Eye (tissue), 1 donor: ENCODE results near the gene GRK5.
"Not testable (repeated sequence)": the region's sequence is repeated elsewhere in the genome, so short reads cannot be mapped to it uniquely, and the experiment has no call there.

Experiments
- DNase-seq: peaks from one replicate; pipeline ENCODE4 v3.0.0-alpha.2; 2015

Gene GRK5

DNA sequence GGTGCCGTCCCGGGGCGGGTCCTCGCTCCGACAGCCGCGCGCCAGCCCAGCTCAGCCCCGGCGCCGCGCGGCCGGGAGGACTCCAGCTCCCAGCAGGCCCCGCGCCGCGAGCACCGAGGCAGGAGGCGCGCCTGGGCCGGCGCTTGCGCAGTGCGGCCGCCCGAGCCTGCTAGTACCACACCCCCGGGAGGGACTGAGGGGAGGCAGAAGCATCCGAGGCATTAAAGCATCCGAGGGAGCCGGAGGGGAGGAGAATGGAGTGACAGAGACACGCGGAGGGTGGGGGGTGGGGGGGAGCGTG lies at the start of gene GRK5:
TSS of gene GRK5 (plus strand) at position 206 of the 301 bp plus-strand sequence. CDS start 347 bp downstream, outside the sequence.
- peak; percentile 98 for DNase-seq

DNA sequence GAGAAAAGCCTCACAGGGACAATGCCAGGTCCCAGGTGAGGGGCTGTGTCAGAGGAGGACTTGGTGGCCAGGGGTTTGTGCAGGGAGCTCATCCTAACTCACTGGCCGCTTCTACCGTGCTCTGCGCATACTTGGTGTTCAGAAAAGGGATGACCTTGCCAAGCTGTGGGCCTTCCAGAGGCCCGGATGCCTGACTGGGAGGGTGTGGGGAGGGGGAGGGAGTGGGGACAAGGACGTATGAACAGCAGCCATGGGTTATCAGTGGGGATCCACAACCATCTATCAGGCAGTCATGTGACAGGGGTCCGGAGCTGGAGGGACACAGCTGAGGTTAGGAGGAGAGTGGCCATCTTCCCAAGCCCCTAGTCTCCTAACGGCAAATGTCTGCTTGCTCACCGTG lies 48.0 kb upstream of the GRK5 start:
- DNase-seq = no peak

DNA sequence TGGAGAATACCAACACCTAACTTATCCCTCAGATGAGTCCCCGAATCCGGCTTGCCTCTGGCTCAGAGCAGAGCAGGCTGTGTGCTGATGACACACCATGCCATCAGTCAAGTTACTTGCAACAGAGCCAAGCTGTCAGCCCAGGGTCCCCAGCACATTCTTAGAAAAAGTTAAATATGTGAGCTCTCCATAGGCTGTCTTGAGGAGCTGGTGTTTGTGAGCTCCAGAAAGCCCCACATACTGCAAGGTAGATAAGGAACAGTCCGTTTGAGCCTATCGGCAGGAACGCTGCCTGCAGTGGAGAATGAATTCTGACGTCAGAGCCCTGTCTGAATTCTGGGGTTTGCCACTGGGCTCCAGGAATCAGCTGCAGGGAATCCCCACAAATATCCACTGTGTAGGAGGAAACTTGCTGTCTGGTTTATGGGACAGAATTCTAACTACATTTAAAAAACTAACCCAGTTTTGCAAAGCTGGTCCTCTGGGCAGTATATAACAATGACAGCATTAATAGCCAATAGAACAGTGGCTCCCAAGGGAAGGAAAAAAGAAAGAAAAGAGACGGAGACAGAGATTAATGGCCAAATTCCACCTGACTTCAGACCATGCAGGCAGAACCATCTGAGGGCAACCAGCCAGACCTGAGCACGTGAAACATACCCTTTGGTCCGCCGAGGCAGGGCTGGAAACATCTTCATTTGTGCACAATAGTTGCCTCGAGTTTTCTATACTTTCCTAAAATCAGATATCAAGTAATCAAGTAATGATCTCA lies 45.5 kb upstream of the GRK5 start:
- DNase-seq = no peak

DNA sequence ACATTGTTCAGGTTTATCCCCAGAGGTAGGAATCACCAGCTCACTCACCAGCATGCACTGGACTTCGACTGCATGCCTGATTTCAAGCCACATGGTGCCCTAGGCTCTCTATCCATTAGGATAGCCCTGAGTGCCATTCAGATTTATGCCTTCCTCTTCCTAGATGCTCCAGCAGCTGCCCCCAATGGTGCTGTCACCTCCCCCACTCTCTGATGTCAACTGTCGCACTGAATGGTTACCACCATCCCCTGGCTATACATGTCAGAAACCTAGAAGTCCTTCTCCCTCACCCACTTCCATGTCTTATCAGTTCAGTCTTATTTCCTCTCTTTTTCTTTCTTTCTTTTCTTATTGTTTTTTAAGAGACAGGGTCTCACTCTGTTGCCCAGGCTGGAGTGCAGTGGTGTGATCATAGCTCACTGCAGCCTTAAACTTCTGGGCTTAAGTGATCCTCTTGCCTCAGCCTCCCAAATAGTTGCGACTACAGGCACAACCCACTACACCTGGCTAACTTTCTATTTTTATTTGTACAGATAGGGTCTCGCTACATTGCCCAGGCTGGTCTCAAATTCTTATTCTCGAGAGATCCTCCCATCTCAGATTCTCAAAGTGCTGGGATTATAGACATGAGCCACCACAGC lies 44.8 kb upstream of the GRK5 start:
- no peak for DNase-seq

DNA sequence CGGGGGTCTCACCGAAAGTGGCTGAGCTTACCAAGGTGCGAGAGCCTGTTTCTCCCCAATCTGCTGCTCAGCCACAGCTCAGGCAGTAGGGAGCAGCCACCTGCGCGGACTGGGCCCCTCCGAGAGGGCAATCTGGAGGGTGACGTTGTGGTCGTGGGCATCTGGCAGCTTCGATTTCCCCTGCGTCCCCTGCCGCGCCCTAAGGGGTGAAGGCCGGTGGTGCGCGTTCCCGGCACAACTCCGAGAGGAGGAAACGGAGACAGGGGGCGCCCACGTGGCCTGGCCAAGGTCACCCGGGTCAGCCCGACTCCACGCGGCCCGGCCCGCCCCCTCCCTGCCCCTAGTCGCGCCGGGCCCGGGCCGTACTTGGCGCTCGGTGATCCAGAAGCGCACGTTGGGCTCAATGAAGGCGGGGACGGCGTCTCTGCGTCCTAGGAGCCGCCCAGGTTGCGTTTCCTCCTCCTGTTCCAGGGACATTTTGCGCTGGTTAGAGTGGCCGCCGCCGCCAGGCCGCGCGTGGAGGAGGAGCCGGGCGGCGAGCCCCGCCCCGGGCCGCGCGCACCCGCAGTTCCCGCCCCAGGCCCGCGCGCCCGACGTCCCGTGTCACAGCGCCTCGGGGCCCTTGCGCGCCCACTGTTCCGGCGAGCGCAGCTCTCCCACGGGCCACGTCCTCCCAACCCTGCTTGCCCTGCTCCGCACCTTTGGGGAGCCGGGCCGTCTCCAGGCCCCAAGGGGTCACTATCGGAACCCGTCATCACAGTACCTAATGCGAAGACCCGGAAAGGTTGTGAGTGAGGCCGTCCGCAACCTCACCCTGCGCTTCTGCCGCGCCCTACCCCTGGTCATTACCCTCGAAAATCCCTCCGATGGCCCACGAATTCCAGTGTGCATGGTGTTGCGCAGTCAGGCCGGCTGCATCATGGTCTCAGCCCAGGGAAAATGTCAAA lies 41.9 kb upstream of the GRK5 start, which contains the start of gene SFXN4:
TSS of gene SFXN4 (minus strand) at position 544 of the 947 bp plus-strand sequence. CDS start at position 477, 67 bp downstream.
- peak; percentile 86 for DNase-seq

DNA sequence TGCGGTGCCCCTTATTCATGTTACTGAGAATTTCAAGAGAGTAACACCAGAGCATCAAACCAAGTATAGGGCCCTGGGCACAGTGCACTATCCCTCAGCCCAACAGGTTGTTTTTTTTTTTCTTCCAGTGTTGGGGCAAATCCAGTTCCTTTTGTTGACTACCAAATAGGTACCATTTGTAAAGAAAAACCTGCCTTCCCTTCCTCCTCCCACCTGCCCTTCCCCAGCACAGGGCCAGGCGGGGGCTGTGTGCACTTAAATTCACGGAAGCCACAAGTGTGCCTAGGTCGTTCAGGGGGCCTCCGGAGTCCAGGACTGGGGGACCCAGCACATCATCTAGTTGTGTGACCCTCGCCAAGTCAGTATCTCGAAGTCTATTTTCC lies 41.3 kb upstream of the GRK5 start:
- no peak for DNase-seq

DNA sequence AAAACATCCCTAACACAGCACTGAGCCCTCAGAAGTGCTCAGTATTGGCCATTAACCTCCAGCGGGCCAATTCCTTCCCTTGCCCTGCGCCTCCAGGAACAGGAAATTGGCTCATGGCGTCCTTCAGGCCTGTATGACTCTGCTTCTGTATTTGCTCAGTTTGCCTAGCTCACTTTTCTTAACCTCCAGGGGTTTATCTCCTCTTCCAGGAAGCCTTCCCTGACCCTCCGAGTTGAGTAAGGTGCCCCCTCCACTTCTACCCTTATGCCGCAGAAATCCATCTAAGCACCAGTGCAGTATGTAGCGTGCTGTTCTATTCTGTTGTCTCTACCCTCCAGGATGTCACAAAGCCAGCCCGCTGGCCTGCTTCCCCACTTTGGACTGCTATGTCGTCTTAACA lies 40.8 kb upstream of the GRK5 start:
- DNase-seq = no peak

DNA sequence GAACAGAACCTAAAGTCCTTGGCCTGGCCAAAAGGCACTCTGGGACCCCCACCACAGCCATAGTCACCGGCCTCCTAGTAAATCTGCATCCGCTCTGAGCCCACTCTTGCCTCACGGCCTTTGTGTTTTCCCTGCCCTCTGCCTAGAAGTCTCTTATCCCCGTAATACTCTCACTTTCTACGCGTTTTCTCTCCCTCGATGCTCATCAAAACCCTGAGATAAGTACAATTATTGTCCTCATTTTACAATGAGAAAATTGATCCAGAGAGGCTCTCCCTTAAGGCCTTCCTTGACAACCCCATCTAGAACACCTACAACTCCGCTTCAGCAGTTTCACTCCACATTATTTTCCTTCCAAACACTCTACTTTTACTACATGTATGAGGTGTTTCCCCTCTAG lies 40.3 kb upstream of the GRK5 start:
- no peak for DNase-seq

DNA sequence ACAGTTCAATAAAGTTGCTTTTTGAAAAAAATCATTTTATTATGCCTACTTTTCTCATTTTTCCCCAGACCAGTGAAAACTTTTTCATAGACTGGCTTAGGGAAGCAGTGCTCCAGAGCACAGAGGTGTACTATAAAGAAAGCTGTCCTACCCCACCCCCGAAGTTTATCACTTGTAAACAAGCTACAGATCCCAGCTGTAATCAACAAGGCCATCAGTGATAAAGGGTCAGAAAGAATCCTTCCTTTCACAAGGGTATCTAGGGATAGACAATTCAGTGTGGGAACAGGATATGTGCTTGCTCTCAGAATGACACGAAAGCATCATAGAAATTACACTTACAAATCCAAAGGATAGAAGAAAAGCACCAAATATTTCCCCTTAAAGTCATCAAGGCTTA lies 33.3 kb upstream of the GRK5 start:
- DNase-seq = no peak

DNA sequence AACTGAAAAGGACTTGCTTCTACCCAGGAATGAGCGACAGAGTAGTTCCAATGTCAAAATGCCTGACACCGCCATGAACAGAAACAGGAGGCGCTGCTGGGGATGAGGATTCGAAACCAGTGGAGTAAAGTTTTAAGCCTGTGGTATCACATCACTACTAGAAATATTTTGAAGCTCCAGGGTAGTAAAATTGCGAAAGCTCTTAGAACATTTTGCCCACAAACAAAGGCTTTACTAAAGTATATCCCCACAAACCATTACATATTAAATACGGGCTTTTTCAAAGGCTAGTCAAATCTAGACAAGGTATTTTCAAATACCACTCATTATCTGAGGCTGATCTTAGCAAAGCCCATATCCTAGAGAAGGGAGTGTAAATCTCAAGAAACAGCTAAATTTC lies 31.2 kb upstream of the GRK5 start:
- DNase-seq = no peak

DNA sequence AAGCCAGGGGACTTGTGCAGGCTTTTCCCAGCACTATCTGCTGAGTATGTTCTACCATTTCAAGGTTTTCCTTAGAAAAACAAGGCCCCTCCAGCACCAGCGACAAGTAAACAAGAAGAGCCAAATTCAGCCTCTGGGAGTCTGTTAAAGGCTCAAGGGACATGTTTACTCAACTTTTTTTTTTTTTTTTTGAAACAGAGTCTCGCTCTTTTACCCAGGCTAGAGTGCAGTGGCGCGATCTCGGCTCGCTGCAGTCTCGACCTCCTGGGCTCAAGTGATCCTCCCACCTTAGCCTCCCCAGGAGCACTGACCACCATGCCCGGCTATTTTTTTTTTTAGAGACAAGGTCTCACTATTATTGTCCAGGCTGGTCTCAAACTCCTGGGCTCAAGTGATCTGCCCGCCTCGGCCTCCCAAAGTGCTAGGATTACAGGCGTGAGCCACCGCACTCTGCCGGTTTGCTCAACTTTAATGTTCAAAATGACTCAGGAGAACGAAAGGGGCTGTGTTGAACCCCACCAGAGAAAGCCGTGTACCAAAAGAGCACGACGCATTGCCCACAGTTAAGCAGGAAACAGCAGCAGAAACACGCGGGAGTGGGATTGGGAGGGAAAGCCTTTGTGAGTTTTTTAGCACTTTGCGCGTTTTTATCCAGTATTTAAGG lies 29.5 kb upstream of the GRK5 start:
- DNase-seq = no peak

DNA sequence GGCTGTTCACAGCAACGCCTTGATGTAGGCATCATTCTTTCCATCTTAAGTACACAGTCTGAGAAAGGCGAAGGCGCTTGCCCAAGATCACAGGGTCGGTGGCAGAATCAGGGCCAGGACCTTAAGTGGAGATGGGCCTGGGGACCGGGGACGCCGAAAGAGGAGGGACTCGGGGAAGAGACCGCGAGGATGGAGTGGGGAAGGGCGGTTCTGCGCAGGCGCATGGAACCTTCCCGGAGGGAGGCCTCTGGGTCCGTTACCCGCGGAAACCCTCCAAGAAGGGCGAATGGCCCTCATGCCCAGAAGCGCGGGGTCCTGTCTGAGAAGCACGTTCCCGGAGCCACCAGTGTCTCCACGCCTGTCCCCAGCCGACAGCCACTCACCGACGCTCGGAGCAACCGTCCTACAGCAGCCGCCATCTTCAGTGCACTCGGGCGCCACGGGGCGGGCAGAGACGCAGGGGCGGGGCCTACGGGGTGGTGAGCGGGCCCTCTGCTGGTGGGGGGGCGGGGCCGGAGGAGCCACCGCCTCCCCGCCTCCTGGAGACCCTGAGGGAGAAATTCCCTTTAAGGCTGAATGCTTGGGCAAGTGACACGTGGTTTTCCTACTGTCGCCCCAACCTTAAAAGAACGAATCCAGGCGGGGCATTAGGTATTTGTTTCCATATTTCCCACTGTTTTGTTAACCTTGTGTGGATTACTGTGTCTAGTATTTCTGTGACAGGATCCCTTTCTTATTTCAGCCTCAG lies 28.8 kb upstream of the GRK5 start, which contains the start of gene PRDX3:
TSS of gene PRDX3 (minus strand) at position 441 of the 748 bp plus-strand sequence. CDS start at position 419, 22 bp downstream.
- peak; percentile 97 for DNase-seq

DNA sequence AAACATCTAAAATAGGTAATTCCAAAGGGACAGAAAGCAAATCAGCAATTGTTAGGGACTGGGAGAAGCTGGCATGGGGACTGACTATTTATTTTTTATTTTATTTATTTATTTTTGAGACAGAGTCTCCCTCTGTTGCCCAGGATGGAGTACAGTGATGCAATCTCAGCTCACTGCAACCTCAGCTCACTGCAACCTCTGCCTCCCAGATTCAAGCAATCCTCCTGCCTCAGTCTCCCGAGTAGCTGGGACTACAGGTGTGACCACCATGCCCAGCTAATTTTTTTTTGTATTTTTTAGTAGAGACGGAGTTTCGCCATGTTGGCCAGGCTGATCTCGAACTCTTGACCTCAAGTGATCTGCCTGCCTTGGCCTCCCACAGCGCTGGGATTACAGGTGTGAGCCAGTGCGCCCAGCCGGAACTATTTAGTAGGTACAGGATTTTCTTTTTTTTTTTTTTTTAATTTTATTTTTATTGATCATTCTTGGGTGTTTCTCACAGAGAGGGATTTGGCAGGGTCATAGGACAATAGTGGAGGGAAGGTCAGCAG lies 26.4 kb upstream of the GRK5 start:
- not testable (repeated sequence) for DNase-seq

DNA sequence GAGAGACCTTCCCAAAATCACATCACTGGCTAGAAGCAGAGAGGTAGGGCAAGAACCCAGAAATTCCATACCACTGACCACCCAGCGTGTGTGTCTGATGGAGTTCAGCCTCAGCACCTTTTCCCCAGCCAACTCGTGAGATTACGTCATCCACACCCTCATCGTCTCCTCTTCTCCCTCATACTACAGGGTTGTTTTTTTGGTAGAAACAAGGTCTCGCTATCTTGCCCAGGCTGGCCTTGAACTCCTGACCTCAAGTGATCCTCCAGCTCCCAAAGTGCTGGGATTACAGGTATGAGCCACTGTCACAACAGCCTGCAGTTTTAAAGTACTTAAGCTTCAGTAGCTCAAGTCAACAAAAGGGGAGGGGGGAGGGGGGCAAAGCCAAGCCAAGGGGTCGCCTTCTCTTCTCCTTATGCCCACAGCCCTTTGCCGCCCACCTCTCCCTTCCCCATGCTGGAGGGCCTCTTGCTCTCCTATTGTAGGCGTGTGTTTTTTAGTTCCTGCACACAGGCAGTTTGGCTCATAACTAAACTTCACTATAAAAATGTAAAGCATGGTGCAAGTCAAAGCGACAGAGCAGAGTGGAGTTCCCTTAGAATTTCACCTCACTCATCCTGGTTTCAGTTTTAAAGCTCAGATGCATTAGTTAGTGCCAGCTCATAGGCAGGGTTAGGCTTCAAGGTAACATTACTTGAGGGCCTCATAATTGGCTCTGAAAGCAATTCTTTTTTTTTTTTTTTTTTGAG lies 23.5 kb upstream of the GRK5 start:
- DNase-seq = no peak

DNA sequence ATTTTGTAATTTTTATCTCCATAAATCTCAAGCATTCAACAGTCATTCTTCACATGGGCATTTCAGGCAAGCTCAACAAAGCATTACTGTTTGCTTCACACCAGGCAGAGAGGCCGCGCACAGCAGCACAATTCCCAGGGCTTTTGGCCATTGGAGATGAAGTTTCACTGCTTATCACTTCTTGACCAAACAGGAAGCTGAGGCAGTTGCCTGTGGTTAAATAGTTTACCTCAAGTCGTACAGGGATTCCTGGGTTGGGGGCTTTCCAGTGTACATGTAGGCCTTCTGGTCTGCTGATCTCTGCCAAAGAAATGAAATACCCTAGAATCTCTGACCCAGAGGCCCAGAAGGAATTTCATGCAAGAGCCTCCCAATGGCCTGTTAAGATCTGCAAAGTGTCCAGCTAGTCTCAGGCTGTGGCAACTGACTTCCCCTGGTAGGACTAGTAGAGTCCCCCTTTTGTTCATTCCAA lies 17.5 kb upstream of the GRK5 start:
- no peak for DNase-seq

DNA sequence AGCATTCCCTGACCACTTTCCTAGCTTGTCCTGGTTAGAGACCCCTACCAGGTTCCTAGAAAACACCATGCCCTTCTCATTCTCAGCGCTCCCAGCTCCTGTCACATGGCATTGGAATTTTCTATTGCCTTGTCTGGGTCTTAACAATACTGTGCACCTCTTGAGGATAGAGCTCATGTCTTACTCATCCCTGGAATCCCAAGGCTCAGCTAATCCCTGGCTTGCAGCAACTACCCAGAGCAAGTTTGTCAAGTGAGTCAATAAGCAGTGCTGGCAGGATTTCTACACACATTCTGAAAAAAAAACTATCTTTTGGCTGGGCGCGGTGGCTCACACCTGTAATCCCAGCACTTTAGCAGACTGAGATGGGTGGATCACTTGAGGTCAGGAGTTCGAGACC lies 17.0 kb upstream of the GRK5 start:
- no peak for DNase-seq

DNA sequence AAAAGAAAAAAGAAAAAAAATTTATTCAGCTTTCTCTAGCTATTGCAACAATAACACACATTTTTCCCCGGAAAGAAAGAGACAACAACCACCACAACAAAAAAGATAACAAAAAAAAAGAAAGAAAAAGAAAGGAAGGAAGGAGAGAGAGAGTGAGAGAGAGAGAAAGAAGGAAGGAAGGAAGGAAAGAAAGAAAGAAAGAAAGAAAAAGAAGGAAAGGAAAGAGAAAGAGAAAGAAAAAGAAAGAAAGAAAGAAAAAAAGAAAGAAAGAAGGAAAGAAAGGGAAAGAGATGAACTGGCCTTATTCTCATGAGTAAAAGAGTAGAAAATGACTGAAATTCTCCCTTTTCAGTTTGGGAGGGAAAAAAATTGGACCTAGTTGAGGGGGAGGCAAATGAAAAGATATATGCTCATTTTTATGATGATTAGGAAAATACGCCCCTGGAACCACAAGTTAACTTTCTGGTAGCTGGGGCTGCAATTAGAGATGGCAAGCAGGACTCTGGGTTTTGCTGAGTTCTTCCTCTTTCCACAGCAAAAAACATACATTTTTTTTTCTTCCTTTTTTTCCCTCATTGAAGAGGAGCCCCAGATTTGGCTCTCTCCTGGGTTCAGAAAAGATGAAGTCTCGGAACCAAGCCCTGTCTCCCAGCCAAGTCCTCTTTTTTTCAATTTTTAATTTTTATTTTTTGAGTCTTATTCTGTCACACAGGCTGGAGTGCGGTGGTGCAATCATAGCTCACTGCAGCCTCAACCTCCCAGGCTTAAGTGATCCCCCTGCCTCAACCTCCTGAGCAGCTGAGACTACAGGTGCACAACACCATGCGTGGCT lies 16.2 kb upstream of the GRK5 start:
- DNase-seq = no peak

DNA sequence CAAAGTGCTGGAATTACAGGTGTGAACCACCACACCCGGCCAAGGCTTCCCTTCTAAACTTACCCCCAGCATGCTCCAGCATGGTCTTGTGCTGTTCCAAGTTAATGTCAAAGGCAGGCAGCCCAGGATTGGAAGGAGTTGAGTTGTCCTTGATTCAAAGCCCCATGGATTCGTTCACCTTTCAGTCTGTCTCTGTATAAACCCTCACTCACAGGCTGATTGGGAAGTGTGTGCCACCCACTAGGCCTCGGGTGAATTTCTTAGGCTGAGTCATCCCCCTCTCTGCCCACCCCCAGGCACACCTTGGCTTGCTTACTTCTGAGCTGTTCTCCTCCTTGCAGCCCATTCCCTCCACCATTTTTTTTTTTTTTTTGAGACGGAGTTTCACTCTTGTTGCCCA lies 15.5 kb upstream of the GRK5 start:
- DNase-seq = no peak

DNA sequence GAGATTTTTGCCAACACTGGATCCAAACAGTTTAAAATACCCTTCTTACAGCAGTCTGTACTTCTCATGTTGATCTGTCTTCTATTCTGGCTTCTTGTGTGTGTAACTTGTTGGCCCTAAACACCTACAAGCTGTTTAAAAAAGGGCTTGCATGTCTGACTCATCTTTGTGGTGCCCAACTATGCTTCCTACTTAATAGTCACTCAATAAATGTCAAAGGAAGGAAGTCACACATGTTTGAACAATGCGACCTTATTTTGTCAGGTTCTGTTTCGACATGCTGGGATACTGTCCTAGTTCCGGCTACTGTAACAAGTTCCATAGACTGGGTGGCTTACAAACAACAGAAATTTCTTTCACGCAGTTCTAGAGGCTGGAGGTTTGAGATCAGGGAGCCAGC lies 9.4 kb upstream of the GRK5 start:
- no peak for DNase-seq

DNA sequence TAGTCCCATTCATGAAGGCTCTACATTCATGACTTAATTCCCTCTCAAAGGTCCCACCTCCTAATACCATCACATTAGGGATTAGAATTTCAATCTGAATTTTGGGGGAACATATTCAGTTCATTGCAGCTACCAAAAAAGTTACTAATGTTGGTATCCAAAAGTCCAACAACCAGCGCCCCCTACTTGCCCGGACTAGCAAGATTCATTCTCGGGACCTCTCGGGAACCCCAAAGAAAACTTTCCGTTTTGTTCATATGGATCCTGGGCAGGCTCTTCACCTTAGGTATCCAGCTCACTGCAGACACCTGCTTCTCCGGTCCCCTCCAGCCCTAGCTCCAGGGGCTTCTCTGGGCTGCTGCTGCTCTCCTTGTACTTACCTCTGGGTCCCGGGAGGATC lies 8.9 kb upstream of the GRK5 start:
- no peak for DNase-seq
